RCC 7860 (cell line): ENCODE data around the gene GNB1L.
"Not testable (repeated sequence)": the region's sequence is repeated elsewhere in the genome, so short reads cannot be mapped to it uniquely, and the experiment has no call there.

Source experiments
- DNase-seq: peaks from one replicate; pipeline ENCODE4 v3.0.0-alpha.2; 2015; ENCODE audit warnings: low spot score
- FAIRE-seq: peaks from 2 replicates; lab custom pipeline; 2012; peaks lifted over from hg19 to GRCh38; lab: Jason Lieb, UNC

The GNB1L gene

DNA sequence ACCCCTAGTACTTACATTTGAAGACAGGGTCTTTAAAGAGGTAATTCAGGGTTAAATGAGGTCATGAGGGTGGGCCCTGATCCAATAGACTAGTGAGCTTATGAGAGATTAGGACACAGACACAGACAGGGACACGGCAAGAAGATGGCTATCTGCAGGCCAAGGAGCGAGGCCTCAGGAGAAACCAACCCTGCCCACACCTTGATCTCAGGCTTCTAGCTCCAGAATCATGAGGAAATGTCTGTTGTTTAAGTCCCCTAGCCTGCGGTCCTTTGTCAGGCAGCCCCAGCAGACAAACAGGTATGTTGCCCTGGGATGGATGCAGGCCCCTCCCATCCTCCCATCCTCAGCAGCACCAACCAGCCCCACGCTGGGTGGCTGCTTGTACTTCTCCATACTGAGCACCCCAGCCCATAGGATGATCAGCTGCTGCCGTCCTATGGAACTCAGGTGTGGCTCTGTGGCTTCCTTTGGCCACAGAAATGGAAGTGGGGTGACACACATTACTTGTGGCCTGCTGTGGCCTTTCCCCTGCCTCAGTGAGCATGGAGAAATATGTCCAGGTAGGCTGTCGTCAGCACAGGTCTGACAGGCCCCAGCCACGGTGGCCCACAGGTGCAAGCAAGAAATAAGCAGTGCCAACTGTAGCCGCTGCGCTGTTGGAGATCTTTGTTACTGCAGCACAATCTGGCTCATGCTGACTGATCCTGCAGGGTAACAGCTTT is 7.9 kb downstream of the GNB1L start:
- FAIRE-seq (no peak), DNase-seq (no peak)

DNA sequence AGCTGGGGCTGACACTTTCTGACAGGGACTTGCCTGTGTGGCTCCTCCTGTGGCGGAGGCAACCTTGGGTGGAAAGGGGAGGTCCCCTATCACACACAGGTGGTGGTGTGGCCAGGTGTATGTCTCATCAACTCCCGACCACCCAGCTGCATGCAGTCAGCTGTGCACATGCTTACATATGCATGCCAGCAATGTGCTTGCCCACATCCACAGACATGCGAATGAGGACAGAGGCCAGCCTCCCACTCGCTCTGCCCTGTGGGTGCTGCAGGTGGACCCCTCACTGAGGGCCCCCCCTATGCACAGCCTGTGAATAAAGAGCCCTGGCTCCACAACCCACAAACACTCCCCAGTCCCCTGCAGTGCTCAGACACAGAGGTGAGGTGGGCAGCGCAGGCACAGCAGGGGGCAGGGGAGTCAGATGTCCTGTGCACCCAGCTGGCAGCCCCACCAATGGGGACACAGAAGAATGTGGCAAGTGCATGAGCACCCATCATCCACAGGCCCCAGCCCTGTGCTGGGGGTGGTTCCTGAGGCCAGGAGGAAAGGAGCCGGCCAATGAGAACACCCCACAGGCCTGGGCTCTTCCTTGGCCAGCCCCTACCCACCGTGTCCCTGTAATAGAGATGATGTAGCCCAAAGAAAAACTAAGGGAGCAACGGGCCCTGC is 9.5 kb downstream of the GNB1L start:
- no peak for DNase-seq
- FAIRE-seq, result no peak

DNA sequence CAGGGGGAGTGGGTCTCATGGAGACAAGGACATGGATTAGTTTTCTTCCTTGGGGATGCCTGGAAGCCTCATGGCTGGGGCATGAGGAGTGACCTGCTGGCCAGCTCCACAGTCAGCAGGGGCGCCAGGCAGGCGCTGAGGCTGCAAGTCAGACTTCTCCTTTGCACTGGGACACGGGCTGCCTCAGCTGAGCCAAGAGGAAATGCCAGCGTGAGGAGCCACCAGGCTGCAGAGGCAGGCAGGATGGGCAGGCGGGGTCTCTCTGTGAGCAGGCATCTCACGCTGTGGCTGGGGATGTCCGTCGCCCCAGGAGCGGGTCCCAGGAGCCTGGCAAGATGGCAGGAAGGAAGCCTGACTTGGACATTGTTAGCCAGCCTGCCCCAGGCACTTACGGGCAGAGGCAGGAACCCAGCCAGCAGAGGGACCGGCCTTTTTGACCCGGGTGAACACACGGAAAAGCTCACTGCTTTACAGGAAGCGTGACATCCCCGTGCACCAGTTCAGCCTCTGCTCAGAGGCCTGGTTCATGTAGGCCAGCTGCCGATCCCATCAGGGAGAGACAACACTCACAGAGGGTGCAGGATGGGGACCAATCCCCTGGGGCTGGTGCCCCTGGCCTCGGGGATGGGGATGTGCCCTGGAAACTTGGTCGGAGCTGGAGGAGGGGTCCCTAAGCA is 10.2 kb downstream of the GNB1L start:
- no peak for FAIRE-seq
- DNase-seq, result no peak

DNA sequence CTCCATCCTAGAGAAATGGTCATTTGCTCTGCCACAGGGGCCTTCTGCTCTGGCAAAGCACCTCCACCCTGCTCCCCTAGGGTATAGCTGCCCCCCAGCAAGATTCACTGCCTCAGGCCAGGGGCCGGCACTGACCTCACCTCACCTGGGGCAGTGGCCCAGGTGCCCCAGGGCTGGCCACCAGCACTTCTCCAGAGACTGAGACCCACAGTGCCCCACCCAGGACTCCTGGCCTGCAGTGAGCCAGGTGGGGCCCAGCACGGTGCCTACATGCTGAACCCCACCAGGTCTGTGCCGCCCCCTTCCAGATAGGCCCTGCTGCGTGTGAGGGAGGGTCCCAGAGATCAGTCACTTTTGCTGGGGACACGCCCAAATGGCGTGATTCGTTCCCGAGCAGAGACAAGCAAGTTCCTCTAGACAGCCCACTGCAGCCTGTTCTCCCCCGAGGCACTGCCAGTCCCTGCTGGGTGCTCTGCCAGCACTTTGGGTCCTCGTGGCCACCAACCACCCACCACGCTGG is 10.8 kb downstream of the GNB1L start:
- FAIRE-seq (no peak), DNase-seq (no peak)

DNA sequence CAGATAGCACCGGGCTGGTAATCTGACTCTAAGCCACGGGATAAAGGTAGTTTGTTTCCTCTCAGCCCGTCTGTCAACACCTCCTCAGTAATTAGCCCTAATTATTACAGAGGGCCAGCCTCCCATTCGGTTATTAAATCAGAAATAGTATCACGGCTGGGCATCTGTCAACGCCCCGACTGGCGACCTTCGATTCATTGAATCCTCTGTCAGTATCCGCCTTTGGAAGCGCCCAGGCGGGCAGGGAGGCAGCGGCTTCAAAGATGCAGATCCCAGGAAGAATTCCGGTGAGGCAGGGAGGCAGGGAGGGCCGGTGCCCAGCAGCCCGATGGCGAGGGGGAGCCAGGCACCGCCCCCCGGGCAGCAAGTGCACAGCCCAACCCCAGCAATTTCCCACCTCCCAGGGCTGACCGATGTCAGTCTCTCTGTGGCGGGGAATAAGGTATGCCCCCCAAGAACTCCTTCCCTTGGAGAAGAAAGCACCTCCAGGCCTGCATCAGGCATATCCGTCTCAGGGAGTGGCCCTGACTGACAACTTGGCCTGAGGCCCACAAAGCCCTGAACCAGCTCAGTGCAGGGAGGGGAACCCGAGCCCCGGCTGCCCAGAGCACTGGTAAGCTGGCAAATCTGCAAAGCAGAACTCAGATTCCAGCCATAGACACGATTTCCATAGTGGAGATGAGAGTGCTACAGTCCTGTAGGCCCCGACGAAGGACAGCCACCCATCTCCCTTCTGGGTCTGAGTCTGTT is 11.4 kb downstream of the GNB1L start:
- DNase-seq (no peak), FAIRE-seq (no peak)

DNA sequence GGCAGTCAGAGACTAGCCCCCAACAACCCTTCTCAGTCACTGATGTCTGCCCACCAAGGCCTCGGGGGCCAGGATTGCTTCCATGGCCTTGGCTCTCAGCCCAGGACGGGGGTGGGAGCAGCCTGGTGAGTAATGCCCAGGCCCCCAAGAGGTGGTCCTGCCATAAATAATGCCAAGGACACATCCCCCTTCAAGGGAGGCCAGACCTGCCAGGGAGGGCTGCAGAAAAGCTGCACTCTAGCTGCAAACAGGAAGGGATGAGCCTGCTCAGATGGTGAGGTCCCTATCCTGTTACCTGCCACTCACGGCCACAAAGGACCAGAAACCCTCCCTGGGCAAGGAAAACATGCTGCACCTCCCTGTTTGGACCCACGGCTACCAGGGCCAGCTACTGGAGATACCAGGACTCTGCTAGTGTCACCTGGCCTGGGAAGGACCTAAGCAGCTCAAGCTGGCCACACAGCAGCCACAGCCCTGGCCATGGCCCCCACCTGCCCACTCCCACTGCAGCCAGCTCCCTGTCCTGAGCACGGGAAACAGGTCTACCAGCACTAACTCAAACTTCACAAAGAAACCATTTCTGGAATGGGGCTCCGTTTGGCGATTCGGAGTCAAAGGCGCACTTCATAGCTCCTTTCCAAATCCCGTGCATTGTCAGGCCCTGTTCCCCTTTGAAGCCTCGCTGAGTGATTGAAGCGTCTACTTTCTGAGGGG is 12.1 kb downstream of the GNB1L start:
- no peak for FAIRE-seq
- DNase-seq, result no peak

DNA sequence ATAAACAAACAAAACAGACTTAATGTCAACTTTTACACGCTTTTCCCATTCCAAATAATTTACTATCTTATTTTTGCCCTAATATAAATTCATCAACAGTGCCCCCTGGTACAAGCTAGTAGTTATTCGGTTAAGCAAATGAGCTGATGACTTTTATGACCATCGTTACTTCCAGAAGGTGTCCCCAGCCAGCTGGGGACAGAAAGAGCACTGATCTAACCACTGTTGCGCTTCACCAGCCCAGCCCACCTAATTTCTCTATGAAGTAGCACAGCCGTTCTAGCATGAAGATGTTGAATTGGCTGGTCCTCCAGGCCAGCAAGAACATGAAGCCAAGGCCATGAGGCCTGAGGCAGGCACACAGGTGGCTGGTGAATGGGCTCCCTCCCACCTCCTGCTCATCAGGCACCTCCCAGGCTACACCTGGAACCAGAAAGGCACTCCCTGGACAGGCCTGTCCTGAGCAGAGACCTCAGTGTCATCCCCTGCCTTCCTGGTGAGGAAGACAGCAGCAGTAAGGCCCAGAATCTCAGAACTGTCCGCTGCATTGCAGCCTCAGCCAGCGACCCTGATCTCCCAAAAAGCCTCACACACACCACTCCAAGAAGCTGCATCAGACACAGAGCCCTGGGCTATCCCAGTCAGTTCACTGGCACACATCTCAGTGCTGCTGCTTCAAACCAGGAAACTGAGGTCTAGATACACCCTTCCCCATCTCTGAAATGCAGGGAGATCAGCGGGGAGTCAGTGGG is 12.9 kb downstream of the GNB1L start:
- DNase-seq (no peak), FAIRE-seq (no peak)

DNA sequence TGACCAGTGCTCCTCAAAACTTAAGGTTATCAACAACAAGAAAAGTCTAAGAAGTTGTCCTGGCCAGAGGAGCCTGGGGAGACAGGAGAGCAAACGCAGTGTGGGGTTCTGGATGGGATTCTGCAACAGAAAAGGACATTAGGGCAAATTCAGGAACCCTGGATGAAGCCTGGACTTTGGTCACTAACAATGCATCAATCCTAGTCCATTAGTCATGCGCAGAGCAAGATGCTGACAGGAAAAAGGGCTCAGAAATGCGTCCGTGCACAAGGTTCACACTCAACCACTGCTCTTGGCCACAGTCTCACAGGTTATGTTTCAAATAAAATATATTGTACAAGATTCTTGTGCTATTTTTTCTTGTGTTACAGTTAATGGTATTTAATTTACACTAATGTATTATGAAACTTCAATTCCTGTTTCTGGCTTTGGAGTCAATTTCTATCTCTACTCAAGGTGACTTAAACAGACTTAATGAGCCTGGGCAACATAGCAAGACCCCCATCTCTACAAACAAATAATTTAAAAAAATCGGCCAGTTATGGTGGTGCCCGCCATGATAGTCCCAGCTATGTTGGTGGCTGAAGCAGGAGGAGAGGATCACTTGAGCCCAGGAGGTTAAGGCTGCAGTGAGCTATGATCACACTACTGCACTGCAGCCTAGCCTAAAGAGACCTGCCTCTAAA is 13.6 kb downstream of the GNB1L start:
- DNase-seq (no peak), FAIRE-seq (no peak)

DNA sequence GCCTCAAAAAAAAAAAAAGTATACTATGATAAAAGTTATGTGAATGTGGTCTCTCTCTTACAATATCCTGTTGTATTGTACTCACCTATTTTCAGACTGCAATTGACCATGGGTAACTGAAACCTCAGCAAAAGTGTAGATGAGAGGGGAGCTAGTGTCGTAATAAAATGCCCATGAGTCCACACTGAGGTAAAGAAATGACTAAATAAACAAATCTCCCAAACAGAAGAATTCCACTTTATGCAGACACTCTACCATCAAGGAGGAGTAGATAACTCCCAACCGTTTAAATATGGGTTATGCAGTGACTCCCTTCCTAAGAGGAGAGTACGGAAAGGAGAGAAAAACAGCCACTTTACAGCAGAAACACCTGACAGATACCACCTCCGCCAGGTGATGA is 14.6 kb downstream of the GNB1L start:
- FAIRE-seq (no peak), DNase-seq (no peak)

DNA sequence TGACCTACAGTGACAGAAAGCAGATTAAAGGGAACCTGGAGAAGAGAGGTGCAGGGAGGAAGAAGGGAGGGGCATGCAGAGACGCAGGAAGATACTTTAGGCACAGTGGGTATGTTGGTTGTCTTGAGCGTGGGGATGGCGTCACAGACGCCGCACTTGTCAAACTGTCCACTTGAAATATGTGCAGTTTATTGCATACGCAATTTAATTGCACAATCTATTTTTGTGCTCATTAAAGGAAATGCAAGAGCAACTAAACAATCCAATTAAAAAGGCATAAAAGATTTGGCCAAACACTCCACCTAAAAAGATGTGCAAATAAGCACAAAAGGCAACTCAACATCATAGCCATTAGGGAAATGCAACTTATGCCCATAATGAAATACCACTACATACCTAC is 16.8 kb downstream of the GNB1L start:
- DNase-seq (no peak), FAIRE-seq (no peak)

DNA sequence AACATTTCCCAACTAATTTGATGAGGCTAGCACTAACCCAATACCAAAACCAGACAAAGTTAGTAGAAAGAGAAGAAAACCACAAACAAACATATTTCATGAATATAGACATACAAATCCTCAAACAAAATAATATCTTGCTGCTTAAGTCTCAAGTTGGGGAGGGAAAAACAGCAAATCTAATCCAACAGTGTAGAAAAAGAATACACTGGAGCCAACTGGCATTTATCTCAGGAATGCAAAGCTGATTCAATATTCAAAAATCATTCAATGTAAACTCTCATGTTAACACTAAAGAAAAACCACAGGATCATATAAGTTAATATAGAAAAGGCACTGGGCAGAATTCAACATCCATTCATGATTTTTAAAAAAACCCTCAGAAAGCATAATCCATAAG is 18.2 kb downstream of the GNB1L start:
- DNase-seq, result no peak
- FAIRE-seq, result no peak

DNA sequence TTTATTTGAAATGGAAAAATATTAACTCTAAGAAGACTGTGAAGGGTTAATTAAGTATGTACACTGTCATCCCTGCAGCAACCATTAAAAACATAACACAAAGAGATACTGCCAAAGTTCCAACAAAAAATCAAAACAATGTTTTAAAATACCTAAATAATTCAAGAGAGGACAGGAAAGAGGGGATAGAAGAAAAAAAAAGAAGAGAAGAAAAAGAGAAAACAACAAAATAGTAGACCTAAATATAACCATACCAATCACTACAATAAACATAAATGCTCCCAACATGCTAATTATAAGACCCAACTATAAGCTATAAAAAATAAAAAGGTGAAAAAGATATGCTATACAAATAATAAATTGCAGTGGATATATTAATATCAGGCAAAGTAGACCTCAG is 20.1 kb downstream of the GNB1L start:
- DNase-seq, result no peak

DNA sequence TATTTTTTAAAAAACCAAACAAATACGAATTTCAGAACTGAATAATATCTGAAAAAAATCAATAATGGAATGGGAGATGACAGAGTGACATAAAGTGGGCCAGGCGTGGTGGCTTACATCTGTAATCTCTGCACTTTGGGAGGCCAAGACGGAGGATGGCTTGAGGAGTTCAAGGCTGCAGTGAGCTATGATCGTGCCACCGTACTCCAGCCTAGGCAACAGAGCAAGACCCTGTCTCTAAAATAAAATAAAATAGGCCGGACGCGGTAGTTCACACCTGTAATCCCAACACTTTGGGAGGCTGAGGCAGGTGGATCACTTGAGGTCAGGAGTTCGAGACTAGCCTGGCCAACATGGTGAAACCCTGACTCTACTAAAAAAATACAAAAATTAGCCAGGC is 21.3 kb downstream of the GNB1L start:
- FAIRE-seq, result not testable (repeated sequence)

More for the DNA sequence above, 20.1 kb downstream of the GNB1L start:
- FAIRE-seq, result no peak

DNA sequence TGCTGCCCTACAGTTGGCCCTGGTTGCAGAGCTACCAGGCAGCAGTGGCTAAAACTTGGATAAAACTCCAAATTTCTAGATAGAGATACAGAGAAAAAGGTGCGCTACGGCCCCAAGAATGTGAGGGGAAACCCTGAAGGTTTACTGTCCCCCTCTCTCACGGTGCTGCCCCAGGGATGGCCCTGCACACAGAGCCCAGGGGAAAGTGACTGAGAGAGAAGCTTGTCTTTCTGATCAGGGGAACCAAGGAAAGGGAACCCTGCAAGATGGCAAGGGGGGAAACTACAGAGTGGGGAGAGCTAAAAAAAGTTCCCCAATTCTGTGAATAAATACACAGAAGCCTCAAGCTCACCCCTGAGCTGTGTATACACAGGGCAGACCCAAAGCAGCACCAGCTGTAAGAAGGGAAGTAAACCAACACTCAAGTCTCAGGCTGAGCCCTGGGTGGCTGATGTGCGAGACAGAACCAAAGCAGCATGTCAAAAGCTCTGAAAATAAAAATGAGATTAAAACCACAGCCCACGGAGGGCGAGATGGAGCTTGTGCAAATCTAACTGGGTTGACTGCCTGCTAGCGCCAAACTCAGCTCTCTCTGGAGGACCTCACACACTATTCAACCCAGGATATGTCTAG is 22.1 kb downstream of the GNB1L start:
- DNase-seq (no peak), FAIRE-seq (no peak)

More for the DNA sequence above, 21.3 kb downstream of the GNB1L start:
- not testable (repeated sequence) for DNase-seq

DNA sequence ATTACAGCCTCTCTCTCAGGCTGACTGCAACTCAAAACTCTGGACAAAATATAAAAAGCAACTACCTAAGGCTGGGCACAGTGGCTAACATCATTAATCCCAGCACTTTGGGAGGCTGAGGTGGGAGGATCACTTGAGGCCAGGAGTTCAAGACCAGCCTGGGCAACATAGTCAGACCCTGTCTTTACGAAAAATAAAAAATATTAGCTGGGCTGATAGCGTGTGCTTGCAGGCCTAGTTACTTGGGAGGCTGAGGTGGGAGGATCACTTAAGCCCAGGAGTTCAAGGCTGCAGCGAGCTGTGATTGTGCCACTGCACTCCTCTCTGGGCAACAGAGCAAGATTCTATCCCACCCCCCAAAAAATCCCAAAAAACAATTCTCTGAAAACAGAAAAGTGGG is 22.7 kb downstream of the GNB1L start:
- DNase-seq, FAIRE-seq: not testable (repeated sequence)

DNA sequence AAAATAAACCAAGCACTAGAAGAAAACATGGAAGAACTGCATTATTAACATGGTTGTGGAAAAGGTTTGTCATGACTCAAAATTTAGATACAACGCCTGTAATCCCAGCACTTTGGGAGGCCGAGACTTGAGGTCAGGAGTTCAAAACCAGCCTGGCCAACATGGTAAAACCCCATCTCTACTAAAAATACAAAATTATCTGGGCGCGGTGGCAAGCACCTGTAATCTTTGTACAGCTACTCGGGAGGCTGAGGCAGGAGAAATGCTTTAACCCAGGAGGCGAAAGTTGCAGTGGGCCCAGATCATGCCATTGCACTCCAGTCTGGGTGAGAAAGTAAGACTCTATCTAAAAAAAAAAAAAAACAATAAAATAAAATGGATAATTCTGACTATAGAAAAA is 23.7 kb downstream of the GNB1L start:
- FAIRE-seq, result no peak
- DNase-seq, result no peak

DNA sequence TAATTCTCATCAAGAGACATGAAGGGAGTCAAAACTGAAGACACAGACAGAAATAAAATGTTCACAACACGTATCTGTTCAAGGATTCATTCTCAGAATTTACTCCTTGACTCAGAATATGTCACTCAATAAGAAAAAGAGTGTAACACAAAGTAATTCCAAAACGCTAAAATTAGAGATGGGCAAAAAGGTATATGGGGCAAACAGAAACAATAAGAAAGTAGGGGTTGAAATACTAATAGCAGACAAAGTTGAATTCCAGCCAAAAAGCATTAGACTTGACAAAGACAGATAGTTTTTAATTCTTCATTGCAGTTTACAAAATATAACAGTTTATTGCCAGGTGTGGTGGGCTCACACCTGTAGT is 26.7 kb downstream of the GNB1L start:
- no peak for DNase-seq
- FAIRE-seq, result no peak

DNA sequence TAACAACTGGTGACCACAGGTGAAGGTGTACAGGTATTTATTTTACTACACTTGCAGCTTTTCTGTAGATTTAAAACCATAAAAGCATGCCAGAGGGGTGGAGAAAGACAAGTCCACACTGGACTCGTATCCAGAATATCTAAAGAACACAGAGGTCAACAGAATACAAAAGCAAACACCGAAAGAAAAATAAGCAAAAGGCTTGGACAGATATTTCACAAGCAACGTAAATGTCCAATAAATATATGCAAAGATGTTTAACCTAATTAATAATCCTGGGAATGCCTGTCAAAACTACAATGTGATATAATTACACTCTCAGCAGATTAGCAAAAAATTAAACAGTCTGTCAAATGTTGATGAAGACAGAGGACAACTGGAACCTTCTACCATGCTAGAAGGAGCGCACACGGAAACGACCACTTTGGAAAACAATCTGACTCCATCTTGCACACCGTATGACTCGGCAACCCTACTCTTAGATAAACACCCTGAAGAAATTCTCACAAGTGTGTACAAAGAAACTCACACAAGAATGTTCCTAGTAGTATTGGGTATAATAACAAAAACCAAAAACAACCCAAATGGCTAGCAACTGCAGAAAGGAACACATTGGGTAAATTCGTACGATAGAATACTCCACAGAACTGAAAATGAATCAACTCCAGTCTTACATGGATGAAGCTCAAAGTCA is 27.2 kb downstream of the GNB1L start:
- no peak for FAIRE-seq

More for the DNA sequence above, 27.2 kb downstream of the GNB1L start:
- no peak for DNase-seq
